Measurements from ENCODE around the gene PDGFB.

DNA sequence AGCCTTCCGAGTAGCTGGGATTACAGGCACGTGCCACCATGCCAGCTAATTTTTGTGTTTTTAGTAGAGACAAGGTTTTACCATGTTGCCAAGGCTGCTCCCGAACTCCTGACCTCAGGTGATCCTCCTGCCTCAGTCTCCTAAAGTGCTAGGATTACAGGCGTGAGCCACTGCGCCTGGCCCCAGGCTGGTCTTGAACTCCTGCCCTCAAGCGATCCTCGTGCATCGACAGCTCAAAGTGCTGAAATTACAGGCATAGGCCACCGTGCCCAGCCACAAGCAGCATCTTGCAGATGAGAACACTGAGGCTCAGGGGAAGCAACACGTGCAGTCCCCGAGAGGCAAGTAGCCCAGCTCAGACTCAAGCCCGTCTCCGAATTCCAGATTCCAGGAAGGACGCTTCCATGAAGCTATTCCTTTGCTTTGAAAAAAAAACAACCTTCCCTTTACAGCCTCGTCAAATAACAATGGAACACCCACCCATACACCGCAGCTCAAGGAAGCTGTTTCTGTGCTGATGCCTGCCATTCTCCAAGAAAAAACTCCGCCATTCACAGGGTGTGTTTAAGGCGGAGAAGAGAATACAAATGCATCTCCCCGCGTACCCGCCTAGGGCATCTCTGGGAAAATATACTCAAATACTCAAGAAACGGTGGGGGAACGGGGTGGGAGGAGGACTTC lies 34.5 kb upstream of the PDGFB start:
- TF ChIP-seq POLR2AphosphoS5 (IDR thresholded peaks at IDR 0.05; ENCODE audit: borderline replicate concordance, low read depth, low read length): no peak
- no peak for TF ChIP-seq EZH2 (IDR thresholded peaks at IDR 0.05)

Measured in SK-N-MC (cell line).